Testis (tissue), 2 donors: ENCODE results near the gene MFSD6.

Experiments
- POLR2A ChIP-seq: fragments of 450-650 bp; IDR thresholded peaks from one replicate; pipeline ENCODE4 v1.6.1; 2017; ENCODE audit warnings: antibody characterized with exemption, mild to moderate bottlenecking, moderate library complexity
- TF ChIP-seq, protein P1 (sequence below), 3 experiments: fragments of 450-650 bp in 2 of 3; fragments of 200-600 bp in 1 of 3; sonication (generic) in 1 of 3; IDR thresholded peaks; one replicate each; pipeline ENCODE4 v1.5.1; 2016 to 2019; ENCODE audit warnings: antibody characterized with exemption in 3 of 3, mild to moderate bottlenecking in 2 of 3, moderate library complexity in 1 of 3

GRCh38 chr2:190489475-190489874, 81.3 kb downstream of the MFSD6 start:
- TF ChIP-seq, protein P1, sequence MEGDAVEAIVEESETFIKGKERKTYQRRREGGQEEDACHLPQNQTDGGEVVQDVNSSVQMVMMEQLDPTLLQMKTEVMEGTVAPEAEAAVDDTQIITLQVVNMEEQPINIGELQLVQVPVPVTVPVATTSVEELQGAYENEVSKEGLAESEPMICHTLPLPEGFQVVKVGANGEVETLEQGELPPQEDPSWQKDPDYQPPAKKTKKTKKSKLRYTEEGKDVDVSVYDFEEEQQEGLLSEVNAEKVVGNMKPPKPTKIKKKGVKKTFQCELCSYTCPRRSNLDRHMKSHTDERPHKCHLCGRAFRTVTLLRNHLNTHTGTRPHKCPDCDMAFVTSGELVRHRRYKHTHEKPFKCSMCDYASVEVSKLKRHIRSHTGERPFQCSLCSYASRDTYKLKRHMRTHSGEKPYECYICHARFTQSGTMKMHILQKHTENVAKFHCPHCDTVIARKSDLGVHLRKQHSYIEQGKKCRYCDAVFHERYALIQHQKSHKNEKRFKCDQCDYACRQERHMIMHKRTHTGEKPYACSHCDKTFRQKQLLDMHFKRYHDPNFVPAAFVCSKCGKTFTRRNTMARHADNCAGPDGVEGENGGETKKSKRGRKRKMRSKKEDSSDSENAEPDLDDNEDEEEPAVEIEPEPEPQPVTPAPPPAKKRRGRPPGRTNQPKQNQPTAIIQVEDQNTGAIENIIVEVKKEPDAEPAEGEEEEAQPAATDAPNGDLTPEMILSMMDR (IDR thresholded peaks at IDR 0.05): no peak
- TF ChIP-seq POLR2A: no peak
